Fibroblast of pulmonary artery (primary cell): ENCODE data around the gene ZDHHC4.

ENCODE experiments used
- DNase-seq: peaks from one replicate; pipeline ENCODE4 v3.0.0-alpha.2; 2010; ENCODE audit warnings: low read depth
- H3K4me3 ChIP-seq: replicated peaks from 2 replicates; pipeline ENCODE4 v1.5.1; 2011; ENCODE audit warnings: low read depth, mild to moderate bottlenecking, control low read depth, low read length, moderate library complexity
- CTCF ChIP-seq: IDR thresholded peaks from 2 replicates; pipeline ENCODE4 v1.5.1; 2011; ENCODE audit warnings: mild to moderate bottlenecking, control low read depth, low read length, inconsistent platforms; ENCODE audit errors: missing control alignments

The ZDHHC4 gene

DNA sequence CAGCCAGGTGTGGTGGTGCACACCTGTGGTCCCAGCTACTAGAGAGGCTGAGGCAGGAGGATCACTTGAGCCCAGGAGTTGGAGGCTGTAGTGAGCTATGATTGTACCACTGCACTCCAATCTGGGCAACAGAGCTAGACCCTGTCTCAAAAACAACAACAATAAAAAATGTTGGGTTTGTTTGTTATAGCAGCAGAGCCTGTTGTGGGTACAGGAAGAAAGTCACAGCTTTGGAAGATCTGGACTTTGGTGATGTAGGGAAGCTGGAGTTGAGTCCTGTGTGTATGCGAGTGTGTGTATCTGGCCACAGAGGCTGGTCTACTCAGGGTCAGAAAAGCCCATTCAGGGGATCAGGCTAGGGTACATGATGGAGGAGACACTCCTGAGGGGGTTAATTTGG lies 29.9 kb upstream of the ZDHHC4 start:
- H3K4me3 ChIP-seq: no peak overlapping the region
- TF ChIP-seq CTCF: no peak
- no peak for DNase-seq

- no peak within 1 kb of the TSS for H3K4me3 ChIP-seq
- DNase-seq: no peak
- TF ChIP-seq CTCF: no peak
These were observed 26.2 kb upstream of the ZDHHC4 start, which contains the start of gene GRID2IP for GRCh38 chr7:6551016-6551511. Gene GRID2IP (minus strand): TSS chr7:6551461. CDS start chr7:6551436, 25 bp downstream.

GRCh38 chr7:6553448-6554044 lies 23.7 kb upstream of the ZDHHC4 start:
- no peak for TF ChIP-seq CTCF

GRCh38 chr7:6554848-6555247 lies 22.4 kb upstream of the ZDHHC4 start:
- no peak for DNase-seq
- H3K4me3 ChIP-seq: no peak overlapping the region
- TF ChIP-seq CTCF: no peak

More at GRCh38 chr7:6553448-6554044, 23.7 kb upstream of the ZDHHC4 start:
- H3K4me3 ChIP-seq: no peak overlapping the region
- no peak for DNase-seq

DNA sequence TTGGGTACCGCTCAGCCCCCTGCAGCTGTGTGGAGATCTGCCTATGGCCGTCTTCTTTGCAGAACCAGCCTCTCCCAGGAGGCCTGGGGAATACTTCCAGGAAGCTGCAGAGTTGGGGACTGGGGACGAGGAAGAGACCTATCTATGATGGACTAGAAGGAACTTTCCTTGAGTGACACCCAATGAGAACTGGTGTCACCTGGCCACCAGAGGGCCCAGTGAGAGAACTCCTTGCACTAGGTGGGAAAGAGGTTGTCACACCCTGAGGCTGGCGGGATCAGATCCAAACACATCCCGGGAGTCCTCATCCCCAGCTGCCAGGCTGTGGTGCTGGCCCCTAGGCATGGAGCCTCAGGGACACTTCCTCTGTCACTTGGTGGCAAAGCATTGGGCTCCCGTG lies 21.1 kb upstream of the ZDHHC4 start:
- no peak for TF ChIP-seq CTCF
- no peak for DNase-seq
- H3K4me3 ChIP-seq: no peak overlapping the region

DNA sequence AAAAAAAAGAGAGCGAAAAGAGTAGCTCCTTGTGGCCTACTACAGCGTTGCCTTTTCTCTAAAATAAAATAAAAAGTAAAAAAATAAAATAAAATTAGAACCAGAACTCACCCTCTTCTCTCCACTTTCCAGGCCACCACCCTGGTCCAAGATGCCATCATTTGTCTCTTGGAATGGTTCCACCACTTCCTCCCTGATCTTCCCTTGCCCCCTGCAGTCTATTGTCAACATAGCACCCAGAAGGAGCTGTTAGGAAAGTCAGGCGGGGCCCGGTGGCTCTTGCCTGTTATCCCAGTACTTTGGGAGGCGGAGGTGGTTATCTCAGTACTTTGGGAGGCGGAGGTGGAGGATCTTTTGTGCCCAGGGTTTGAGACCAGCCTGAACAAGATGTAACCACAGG lies 18.4 kb upstream of the ZDHHC4 start:
- peak; percentile 47 for DNase-seq
- TF ChIP-seq CTCF: peak; percentile 47
- no peak overlapping the region for H3K4me3 ChIP-seq

DNA sequence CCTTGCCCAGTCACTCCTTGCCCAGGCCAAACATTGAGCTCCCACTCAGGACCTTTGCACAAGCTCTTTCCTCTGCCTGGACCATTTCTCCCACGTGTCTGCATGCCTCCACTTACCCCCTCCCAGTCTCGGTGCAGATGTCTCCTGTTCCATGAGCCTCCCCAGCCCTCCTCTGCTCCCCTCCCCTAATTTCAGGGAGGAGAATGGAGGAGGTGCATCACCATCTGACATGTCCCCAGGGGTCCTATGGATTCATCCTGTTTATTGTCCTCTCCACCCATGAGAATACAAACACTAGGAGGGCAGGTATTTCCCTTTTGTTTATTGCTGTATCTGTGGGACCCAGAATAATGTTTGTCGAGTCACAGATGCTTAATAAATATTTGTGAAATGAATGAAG lies 17.4 kb upstream of the ZDHHC4 start:
- TF ChIP-seq CTCF: no peak
- no peak for DNase-seq
- H3K4me3 ChIP-seq: no peak overlapping the region
